HG03565 (cell line): Measurements from ENCODE around the gene ENGASE.

Source experiments
- ATAC-seq: cut with Tn5 transposase; IDR thresholded peaks from one replicate; pipeline ENCODE4 v1.9.1; 2021; ENCODE audit warnings: mild to moderate bottlenecking, moderate library complexity; ENCODE audit not compliant: unreplicated experiment

ENGASE gene

DNA sequence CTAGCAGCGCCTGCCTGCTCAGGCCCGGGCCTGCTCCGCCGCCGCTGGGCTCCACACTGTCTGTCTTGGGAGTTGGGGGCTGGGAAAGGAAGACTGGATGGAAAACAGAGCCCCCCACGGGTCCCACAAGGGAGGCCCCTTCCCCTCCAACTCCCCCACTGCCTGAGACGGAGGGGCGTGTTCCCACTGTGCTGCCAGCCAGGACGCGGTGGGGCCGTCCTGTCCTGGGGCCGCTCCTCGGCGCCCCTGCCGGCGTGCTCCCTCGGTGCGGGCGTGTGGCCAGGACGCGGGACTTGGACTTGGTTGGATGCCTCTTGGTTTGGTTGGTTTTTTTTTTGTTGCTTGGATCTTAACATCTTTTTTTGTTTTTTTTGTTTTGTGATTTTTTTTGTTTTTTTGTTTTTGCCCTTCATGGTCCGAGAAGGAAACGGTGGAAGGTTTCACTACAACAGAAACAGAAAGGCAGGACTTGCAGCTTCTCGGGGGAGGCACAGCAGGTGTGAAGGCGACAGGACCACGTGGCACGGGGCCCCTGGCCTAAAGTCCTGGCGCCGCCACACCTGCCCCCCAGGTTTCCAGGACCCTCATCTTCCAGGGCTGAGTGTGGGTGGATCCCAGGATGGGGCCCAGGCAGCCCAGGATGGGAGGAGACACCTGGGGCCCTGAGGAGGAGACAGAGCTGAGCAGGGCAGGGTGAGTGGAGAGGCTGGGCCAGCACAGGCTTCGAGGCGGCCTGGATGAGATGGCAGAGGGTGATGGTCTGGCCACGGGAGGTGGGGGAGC, 16.0 kb downstream of the ENGASE start:
- no peak for ATAC-seq

DNA sequence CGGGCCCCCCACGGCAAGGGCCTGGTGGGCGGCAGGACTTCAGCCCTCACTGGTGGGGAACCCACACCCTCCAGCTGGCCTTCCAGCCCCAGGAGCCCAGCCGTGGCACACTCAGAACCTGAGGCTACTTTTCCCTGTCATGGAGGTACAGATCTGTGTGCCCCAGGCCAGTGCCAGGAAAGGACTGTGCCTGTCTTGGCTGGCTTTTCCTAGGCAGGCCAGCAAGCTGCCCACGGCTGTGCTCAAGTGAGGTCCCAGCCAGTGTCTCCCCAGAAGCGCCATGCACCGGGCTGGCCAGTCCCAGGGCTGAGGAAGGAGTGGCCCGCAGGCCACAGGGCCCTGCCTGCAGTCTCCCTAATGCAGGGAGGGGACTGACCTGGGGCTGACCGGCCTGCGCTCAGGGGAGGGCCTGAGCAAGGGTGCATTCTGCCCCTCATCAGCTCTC, 16.6 kb downstream of the ENGASE start:
- no peak for ATAC-seq

DNA sequence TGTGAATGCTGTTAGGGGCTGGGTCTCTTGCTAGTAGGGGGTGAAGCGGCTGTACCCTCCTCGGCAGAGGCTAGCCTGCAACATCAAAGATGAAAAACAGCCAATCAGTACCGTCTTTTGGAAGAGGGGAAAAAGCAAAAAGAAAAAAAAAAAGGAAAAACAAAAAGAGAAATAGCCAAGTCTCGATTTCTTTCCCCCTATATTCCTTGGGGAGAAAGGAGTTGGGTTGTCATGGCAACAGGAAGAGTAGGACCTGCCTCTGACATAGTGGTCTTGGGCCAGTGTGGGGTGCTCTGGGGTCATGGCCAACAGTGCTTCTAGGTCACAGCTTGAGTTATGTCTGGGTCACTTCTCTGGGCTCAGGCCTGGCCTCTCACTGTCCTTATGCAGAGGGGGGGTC, 17.9 kb downstream of the ENGASE start:
- no peak for ATAC-seq

- ATAC-seq, result no peak
Observed at GRCh38 chr17:79093270-79093669, 18.6 kb downstream of the ENGASE start.

GRCh38 chr17:79094261-79094660, 19.6 kb downstream of the ENGASE start:
- no peak for ATAC-seq

GRCh38 chr17:79095345-79096055, 20.9 kb downstream of the ENGASE start:
- no peak for ATAC-seq

DNA sequence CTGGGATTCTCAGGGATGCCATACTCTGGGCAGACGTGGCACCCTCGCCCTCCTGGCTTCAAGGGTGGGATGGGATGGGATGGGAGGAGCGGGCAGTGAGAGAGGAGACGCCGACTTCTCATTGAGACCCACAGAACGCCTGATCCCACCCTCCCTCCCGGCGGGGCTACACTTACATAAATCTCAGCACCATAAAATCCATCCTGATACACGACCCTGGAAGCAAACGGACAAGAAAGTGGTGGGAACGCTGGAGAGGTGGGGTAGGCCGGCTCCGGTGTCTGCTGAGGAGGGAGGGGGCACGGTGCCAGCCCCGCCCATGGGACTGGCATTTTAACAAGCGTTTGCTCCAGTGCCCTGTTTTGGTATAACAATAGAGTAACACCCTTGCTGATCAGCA, 21.9 kb downstream of the ENGASE start:
- ATAC-seq, result no peak

DNA sequence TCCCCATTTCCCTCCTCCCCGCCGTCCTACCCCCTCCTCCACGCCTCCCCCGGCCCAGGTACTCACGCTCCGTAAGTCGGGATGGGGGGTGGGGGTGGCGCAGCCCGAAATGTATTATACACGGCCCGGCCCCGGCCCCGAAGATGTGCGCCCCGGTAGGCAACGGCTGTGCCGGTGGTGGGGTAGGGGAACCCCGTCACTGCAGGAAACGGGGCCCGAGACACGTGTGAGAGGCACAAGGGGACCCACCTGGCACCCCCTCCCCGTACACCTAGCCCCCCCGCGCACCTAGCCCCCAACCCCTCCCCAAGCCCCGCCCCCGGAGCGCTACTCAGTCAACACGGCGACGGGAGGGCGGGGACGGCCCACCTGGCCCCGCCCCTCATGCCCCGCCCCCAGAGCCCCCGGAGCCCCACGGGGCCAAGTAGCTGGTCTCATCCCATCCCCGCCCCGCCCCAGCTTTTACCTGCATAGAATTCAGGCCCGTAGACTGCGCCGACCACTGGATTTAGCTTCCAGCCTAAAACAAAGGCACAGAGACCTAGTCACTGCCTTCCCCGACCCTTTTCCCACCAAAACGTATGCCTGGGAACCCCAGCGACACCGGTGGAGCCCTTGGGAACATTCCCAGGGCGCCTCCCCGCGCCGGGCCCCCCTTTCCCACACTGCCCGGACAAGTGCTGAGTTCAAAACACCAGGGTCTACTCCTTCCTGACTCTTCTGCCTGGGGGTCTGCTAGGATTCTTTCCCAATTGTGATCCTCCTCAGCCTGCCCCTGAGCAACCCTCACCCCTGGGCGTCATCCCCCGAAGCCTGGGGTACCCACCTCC, 22.8 kb downstream of the ENGASE start:
- ATAC-seq, result no peak

- ATAC-seq, result no peak
Observed at GRCh38 chr17:79098282-79098867, 23.8 kb downstream of the ENGASE start.

DNA sequence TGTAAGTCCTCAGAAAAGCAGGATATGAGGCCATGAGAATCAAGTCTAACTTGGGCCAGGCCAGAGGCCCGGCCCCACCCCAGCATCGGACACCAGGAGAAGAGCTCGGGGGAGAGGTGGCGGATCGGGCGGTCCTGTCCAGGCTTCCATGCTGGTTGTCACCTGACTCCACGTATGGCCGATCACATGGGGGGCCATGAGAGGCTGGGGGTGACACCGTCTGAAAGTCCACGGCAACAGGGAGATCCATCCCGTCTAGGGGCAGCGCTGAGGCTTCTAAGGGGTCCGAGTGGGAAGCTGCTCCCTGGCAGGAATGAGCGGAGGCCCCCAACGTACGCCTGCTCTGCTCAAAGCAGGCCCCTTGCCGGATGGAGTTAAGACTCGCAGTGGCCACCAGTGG, 25.8 kb downstream of the ENGASE start:
- no peak for ATAC-seq

DNA sequence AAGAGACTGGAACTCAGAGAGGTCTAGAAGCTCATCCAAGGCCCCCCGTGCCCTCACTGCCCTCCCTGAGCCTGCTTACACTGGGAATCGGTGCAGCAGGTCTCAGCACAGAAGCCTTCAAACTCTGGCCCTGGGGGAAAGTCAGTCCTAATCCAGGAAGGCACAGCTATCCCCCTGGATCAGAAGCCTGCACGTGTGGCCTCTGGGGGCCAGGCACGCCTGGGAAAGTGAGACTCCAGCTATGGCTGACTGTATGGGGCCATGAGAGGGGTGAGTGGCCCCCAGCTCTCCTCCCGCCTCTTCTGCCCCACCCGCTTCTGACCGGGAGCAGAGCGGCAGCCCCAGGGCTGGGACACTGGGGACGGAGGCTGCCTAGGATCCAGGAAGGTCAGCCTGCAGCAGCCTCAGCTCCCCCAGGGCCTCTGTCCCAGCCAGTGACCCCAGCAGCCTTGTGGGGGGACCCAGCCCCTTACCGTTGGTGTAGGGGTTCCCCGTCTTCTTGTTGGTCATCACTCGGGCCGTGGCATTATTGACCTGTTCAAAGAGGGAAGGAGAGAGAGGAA, 26.6 kb downstream of the ENGASE start:
- no peak for ATAC-seq

- ATAC-seq, result no peak
Observed at GRCh38 chr17:79102214-79102613, 27.6 kb downstream of the ENGASE start.

DNA sequence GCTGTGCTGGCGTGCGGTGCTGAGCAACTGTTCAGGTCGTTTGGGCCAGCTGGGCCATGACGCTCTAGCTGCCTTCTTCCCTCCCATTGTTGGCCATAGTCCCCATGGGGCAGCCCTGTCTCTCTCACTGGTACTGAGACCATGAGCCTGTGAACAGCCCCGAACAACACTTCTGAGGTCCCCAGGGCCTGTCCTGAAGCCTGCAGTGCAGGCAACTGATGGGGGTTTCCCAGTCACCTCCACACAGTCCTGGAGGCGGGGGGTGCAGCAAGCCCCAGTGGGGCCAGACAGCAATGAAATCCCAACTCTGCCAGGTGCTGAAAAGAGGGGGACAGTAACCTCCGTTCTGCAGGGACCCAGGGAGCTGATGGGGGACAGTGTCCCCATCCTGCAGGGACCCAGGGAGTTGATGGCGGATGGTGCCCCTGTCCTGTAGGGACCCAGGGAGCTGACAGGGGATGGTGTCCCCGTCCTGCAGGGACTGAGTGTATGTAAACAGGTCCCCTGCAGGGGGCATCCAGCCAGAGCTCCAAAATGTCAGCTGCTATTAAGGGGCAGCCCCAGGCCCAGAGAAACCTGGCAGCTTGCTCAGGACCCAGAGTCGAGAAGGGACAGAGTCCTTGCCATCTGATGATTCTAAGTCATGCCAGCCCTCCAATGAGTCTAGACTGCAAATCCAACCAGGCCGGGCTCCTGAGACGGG, 30.4 kb downstream of the ENGASE start:
- no peak for ATAC-seq

DNA sequence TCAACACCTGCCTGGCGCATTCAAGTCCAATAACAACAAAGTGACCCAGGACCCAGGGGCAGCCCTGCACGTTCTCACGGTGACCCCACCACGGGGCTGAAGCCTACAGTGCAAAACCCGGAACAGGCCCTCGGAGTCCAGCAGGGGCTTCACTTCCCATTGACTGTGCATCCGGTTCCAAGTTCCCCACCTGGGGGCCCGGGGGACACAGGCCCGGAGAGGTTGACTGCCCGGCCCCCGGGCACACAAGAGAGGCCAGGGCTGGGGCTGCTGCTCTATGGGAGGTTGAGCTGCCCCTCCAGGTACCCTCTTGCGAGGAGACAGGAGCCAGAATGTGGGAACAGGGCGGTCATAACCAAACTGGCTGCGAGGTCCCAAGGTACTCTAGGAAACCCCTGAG, 31.3 kb downstream of the ENGASE start:
- ATAC-seq, result no peak

DNA sequence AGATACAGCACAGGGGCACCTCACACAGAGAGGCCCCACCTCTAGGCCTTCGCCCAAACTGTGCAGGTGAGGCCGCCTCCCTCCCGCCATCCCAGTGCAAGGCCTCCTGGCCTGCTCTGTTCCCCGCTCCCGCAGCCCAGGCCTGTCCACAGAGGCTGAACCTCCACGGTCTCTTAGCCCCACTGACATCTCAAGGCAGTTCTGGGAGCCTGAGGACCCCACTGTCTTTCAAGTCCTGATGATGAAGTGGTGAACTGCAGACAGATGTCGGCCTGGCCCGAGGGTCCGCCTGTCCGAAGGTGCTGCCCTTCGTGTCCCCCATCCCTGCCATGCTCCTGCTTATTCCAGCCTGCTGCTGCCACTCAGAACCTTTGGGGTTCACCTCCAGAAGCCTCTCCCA, 32.3 kb downstream of the ENGASE start:
- no peak for ATAC-seq

GRCh38 chr17:79107499-79108231, 33.0 kb downstream of the ENGASE start:
- no peak for ATAC-seq

GRCh38 chr17:79108232-79108850, 33.7 kb downstream of the ENGASE start:
- ATAC-seq, result no peak

DNA sequence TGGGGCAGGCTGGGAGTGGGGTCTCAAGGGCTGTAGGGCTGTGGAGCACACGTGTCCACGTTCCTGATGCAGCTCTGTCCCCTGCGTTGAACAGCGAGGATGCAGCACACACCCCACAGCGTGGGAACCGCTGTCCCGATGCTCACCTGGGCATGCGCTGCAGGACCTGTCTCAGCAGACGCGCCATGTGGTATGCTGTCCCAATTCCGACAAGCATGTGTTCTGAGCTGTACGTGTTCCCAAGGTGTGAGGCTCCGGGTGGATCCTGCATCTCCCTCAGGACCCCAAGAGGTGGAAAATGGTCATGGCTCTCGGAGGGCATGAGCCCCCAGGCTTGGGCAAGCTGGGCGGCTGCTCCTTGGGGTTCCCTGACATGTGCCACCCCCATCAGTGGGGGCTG, 34.2 kb downstream of the ENGASE start:
- ATAC-seq, result no peak

DNA sequence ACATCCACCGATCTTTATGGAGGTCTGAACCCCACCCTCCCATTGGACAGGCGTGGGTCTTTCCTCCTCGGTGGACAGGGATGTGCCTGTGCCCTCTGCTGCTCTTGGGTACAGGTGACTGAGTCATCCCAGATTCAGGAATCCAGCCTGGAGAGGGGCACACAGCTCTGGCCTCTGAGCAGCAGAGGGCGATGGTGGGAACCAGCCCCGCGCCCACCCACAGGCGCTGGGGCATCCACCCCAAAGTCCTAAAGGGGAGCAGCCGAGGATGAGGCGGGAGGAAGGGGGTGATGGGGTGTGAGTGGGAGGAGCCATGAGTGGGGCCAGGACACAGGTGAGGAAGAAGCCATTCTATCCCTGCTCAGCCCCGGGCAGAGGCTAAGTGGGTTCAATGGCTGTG, 35.0 kb downstream of the ENGASE start:
- no peak for ATAC-seq
